HG02571 (cell line): ENCODE results near the gene SPART.
"Not testable (repeated sequence)": the region's sequence is repeated elsewhere in the genome, so short reads cannot be mapped to it uniquely, and the experiment has no call there.

Experiments used
- ATAC-seq: cut with Tn5 transposase; IDR thresholded peaks from one replicate; pipeline ENCODE4 v1.9.1; 2021; ENCODE audit warnings: mild to moderate bottlenecking, moderate library complexity; ENCODE audit not compliant: unreplicated experiment

The SPART gene

DNA sequence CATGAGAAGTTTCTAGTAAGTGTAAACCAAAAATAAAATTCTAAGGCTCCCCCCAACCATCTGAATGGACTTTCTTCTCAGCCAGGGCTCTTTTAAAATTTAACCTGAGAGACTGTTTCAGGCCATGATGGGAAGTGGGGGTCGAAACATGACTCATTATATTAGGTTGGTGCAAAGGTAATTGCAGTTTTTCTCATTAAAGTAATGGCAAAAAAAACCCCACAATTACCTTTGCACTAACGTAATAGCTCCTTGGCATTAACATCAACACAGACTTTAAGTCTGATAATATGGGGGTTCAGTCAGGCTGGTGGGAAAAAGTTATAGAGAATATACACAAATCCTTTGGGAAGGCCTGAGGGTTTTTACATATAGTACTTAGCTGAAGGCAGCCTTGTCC lies 9.4 kb upstream of the SPART start:
- ATAC-seq: no peak

DNA sequence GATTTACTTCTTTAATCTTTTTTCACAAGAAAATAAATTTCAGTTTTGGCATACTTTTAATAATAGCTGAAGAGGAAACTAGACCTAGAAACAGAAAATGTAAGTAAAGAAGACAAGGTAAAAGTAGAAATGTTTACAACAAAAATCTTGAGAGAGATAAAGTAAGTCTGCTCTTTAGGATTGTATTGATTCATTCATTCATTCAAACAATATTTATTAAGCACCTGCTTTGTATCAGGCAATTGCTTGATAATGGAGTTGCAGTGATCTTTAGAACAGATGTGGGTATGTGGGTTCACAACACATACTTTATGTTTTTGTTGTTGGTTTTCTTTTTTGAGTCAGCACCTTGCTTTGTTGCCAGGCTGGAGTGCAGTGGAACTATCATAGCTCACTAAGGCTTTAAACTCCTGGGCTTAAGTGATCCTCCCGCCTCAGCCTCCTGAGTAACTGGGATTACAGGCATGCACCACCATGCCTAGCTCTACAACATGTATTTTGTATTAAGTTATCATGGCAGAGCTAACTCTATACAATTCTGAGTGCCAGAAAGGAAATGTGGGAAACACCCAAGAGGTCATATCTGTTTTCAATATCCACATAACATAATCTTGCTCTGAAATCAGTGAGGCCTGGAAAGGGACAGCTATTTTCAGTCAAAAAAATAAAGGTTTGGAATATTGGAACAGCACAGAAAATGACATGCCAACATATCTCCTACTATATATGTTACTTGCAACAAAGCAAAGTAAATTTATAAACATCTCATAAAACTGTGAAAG lies 8.8 kb upstream of the SPART start:
- no peak for ATAC-seq

DNA sequence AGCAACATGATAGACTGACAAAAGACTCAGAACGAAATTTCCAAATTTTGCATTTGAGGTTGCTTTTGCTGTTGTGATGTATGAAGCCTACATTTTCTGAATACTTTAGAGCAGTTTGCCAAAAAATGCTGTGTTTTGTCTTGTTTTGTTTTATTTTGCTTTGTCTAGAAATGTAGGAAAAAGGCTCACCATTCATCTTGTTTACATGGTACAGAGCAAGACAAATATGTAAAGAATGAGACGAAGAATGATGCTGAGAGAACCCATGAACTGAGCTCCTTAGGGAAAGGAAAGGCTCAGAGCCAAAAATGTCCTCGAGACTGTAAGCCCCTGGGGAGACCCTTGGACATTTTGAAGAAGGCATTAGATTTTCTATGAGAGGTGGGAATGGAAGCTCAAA lies 6.8 kb upstream of the SPART start:
- ATAC-seq: no peak

DNA sequence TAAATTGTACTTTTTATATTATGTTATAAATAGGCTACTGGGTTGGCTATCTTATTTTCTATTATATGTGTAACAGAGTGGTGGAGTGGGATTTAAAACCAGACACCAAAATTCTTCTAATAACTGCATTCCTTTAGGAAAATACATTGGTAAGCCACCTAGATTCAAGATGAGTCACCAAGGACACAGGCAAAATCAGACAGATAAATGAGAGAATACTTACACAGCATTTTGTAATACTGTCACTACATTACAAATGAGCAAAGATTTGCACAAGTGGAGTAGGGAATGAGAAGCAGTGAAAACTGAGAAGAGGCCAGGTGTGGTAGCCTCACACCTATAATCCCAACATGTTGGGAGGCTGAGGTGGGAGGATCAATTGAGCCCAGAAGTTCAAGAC lies 6.2 kb upstream of the SPART start:
- ATAC-seq: no peak

DNA sequence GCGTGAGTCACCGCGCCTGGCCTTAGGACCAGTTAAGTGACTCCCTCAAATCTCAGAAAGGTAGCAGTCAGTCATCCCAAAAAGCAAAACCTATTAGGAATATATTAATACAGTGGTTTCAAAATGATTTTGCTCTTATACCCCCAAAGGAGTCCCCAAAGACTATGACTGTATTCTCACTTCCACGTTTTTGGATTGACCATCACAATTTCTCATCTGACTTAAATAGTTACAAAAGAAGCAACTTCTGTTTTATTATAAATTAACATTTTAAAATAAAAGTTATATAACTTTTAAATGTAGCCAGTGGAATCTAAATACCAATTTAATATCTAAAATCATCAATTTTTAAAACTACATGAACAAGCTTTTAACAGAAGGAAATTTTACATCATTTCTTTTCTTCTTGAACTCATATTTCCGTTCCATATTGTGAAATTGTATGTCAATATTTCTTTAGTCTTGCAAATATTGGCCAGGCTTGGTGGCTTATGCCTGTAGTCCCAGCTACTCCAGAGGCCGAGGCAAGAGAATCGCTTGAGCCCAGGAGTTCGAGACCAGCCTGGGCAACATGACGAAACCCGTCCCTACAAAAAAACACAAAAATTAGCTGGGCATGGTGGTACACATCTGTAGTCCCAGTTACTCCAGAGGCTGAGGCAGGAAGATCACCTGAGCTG lies 1.5 kb upstream of the SPART start:
- ATAC-seq: no peak

DNA sequence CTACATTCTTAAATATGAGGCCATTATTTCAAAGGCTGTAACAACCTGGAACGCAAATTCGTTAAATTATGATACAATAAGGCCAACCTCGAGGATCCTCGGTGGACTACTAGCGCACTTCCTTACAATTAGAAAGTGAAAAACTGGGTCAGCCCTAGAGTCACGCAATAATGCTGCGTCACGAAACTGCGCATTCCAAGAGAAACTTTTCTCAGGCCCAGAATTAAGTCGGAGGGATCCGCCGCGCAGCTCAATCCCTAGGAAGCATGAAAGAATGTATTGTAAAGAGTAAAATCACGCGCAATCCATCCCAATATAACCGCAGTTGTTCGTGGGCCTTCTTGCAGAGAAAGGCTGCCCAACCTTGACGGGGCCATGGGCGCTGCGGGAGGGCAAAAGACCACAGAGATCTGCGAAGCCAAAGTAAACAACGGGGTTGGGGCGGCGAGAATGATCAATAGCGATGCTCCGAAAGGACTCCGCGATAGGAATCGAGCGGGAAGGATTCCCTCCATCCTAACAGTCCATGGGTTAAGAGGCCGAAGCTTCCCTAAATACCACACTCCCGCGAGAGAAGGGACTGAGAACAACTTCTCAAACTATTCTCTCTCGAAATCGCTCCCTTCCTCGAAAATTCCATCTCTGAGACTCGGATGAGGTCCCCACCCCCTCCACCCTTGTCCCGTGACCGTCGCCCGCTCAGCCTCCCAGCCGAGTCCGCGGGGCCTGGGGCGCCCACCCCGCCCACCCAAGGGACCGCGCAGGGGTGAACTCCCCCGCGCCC lies 564 bp downstream of the SPART start:
- peak; percentile 27 for ATAC-seq

DNA sequence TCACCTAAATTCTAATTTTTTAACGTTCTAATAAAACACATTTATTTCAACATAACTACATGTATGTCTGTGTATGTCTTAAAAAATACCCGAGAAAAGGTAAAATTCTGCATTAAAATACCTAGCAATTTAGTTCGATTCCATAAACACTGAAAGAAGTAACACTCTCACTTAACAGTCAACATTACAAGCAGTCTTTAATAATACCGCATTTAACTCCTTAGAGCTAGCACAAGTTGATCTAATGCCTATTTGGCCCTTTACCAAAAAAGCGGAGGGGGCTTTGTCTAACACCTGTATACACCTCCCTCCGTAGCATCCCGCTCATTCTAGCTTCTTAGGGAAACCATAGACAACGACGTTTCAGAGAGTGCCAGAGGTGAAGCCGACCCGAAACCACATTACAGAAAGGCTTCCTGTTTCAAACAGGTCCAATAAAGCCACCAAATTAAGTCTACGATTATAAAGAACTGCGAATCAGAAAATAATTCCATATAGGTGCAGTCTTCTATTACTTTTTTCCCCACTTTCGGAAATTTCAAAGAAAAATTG lies 1.2 kb downstream of the SPART start:
- no peak for ATAC-seq

DNA sequence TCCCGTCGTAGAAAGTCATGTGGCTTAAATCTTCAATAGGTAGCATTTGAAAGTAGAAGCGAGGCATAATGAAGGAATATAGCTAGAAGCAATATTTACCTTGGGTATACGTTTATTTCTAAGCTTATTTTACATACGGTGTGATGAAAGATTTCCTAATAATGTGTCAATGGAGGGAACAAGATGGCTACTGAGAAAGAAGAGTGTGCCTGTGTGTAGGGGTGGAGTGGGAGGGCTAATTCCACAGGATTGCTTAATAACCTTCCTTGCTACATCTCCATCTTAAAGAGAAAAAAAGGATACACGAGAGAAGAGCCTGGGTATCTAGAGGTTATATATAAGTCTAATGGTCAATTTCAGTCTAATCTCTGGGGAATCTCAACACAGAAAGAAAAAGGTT lies 2.0 kb downstream of the SPART start:
- ATAC-seq: no peak

DNA sequence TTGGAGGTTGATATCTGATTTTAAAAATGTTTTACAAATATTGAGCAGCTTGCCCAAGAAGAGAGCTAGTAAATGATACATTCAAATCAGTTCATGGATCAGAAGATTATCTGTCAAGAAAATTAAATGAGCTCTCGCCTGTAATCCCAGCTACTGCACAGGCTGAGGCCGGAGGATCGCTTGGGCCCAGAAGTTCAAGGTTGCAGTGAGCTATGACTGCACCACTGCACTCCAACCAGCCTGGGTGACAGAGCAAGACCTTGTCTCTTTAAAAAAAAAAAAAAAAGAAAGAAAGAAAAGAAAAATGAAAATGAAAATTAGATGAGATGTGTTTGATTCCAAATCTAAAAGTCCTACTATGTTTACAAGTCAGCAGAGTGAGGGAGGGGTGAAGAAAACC lies 2.4 kb downstream of the SPART start:
- no peak for ATAC-seq

DNA sequence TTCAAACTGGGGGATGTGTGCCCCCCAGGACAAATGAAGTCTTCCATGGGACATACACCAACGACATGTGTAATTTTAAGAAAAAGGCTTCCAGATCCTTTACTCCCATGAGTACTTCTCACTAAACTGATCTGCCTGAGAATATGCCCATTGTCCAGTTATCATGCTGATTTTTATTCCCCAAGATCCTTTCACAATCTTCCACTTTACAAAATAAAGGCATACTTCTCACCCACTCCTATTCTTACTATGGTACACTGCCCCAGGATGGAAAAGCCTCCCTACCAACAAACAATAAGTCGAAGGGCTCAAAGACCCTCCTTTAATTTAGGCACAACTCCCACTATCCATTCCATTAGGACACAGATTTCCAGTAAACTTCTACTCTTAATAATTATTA lies 3.5 kb downstream of the SPART start:
- no peak for ATAC-seq

DNA sequence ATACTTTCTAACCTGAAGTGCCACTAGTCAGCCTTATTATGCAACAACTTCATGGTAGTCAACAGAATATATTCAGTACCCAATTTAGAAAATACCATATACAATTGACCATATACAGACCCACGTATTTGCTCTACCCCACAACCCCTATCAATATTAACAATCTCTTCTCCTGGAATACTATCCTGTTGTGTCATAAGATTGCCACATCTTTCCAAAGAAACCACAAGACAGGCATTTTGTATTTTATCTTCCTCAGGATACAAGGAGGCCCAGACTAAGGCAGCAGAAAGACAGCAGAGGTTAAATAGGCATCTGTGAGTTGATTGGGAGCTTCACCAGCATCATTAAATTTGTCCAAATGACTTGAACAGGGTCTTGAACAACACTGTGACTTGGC lies 4.5 kb downstream of the SPART start:
- no peak for ATAC-seq

DNA sequence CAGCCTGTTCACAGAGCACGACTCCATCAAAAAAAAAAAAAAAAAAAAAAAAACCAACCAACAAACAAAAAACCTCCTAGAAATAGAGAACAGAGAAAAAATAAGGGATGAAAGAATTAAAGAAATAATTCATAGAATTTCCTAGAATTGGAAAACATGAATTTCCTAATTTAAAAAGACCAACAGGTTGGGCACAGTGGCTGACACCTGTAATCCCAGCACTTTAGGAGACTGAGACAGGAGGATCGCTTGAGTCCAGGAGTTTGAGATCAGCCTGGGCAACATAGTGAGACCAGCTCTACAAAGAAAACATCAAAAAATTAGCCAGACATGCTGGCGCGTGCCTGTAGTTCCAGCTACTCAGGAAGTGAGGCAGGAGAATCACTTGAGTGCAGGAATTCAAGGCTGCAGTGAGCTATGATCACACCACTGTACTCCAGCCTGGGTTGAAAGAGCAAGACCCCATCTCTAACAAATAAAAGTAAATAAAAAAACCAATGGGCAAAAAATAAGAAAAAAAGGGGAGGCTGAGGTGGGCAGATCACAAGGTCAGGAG lies 6.5 kb downstream of the SPART start:
- ATAC-seq: no peak

DNA sequence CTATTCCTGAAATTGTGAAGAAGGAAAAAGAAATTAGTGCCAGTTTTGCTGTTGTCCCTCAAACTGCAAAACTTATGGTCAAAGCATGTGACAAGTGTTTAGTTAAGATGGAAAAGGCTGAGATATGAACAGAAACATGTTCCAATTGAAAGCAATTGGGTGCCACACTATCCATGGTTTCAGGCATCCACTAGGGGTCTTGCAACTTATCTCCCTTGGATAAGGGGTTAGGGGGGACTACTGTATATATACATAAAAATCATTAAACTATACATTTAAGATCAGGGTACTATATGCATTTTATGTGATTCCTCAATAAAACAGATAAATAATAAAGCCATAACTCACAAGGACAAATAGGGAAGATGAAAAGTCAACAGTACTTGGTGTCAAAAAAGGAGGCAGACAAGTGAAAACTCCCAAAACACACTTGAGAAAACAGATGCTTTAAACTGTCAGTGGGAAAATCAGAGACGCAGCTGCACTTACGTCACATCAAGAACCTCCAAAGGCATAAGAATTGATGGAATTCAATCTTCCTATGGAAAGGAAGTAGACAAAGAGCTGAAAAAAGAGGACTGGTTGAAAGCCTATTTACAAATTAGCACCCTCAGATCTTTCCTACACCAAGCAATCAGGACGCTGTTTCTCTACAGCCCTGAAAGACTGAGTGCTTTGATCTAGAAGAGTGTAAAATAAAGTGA lies 8.1 kb downstream of the SPART start:
- no peak for ATAC-seq

DNA sequence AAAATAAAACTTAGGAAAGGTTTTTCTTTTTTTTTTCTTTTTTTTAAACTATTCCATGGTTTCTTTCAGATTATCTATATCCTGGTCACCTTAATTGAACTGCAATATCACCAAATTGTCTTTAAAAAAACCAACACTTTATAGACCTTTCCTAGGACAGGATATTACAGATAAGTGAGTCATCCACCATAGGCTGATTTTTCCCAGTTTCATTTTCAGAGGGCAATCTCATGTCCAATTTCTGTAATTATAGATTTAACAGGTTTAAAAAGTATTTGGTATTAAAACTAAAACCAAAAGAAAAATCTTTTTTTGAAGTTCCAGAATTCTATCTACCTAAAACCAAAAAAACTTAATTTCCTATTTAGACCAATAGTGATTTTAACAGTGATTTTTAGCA lies 13.2 kb downstream of the SPART start:
- no peak for ATAC-seq

DNA sequence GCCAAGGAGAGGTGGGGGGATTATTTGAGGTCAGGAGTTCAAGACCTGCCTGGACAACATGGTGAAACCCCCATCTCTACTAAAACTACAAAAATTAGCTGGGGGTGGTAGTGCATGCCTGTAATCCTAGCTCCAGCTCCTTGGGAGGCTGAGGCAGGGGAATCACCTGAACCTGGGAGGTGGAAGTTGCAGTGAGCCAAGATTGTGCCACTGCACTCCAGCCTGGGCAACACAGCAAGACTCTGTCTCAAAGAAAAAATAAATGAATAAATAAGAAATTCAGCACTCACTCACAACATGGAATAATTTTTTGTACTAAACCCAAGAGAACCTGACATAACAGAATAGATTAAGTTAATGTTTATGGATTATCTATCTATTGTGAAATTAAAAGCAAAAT lies 13.9 kb downstream of the SPART start:
- ATAC-seq: not testable (repeated sequence)

DNA sequence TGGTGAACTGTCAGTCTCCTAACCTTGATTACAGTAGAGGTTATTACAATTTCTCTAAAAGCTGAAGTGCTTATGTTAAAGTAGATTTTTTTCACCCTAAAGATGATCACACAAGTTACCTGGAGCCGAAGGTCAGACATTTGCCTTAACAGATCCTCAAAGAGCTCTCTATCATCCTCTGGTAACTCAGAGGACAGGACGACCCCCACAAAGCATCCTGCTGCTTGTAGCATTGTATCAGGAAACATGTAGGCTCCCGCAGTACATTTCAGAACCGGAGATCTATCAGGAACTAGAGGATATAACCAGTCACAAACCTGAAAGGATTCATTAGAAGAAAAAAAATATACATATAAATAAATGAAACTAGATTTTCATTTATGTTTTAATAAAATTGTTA lies 14.9 kb downstream of the SPART start:
- ATAC-seq: no peak

DNA sequence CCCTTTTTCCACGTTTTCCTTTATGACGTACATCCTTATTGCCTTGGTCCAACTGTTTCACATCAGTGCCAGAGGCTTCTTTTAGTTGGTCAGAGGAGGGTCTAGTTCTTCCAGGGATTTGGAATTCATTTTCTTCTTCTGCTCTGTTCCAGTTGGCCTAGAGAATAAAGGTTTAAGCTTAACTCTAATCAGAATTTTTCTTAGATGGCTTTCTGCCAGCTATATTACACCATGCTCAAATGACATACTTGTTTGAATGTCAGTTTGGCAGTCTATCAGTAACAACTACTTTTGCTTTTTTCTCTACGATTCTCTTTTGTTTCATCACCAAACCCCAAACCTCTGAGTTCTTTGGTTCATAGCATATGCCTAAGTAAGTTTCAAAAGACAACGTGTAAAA lies 16.8 kb downstream of the SPART start:
- ATAC-seq: no peak

DNA sequence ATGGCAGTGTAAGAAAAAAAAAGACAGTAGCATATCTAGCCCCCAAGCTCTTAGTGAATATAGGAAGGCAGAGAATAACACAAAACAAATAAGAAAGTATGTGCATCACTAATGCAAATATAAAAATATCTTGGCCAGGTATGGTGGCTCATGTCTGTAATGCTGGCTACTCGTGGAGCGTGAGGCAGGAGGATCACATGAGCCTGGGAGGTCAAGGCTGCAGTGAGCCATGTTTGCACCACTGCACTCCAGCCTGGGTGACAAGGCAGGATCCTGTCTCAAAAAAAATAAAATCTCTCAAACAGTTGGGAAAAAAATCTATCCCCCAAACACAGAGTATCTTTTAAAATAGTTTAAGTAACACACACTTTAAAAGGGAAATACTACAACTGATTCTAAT lies 17.4 kb downstream of the SPART start:
- ATAC-seq: no peak

DNA sequence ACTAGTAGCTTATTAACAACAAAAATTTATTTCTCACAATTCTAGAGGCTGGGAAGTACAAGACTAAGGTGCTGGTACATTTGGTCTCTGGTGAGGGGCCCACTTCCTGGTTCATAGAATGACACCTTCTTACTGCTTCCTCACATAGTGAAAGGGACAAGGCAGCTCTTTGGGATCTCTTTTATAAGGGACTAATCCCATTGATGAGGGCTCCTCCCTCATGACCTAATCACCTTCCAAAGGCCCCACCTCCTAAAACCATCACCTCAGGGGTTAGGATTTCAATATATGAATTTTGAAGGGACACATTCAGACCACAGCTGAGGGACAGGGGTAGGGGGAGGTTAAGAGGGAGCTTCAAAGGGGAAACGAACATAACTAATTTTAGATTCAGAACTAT lies 20.3 kb downstream of the SPART start:
- ATAC-seq: no peak

DNA sequence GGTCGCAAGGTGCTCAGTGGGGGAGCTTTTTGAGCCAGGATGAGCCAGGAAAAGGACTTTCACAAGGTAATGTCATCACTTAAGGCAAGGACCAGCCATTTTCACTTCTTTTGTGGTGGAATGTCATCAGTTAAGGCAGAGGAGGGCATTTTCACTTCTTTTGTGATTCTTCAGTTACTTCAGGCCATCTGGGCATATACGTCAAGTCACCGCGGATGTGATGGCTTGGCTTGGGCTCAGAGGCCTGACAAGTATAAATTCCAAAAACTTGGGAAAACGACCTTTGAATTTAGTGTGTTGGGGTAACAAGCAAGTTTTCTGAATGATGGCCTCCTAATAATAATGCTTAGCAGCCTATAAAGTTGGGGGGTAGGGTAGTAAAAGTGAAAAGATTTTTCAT lies 21.3 kb downstream of the SPART start:
- not testable (repeated sequence) for ATAC-seq
